Mesothelial cell of epicardium (in vitro differentiated cells): ENCODE data around the gene CDH23. TPM values are rescaled to one million over a fixed set of nuclear protein-coding genes. Genes with fewer than 3 reads are reported as not detected.

Experiments used
- DNase-seq, 2 experiments: peaks; one replicate each; pipeline ENCODE4 v3.0.0; 2021; ENCODE audit warnings: low spot score in 2 of 2; ENCODE audit not compliant: unreplicated experiment in 2 of 2
- H3K27ac Mint-ChIP-seq: 2 replicates; pipeline ENCODE4 v1.8.0; 2021; ENCODE audit warnings: mixed read lengths
- H3K27me3 Mint-ChIP-seq: 2 replicates; pipeline ENCODE4 v1.8.0; 2021; ENCODE audit warnings: low read depth, mixed read lengths
- H3K36me3 Mint-ChIP-seq: 2 replicates; pipeline ENCODE4 v1.8.0; 2021; ENCODE audit warnings: mixed read lengths
- H3K4me1 Mint-ChIP-seq: 2 replicates; pipeline ENCODE4 v1.8.0; 2021; ENCODE audit warnings: mixed read lengths
- H3K4me3 Mint-ChIP-seq: 2 replicates; pipeline ENCODE4 v1.8.0; 2021; ENCODE audit warnings: mild to moderate bottlenecking, moderate library complexity, mixed read lengths
- H3K9me3 Mint-ChIP-seq: 2 replicates; pipeline ENCODE4 v1.8.0; 2021; ENCODE audit warnings: mixed read lengths
- CTCF ChIP-seq: fragments of 200-600 bp; sonication (generic); IDR thresholded peaks from one replicate; pipeline ENCODE4 v1.5.0; 2021; ENCODE audit warnings: antibody characterized with exemption; ENCODE audit not compliant: unreplicated experiment
- total RNA-seq: library from RNA; stranded (reverse); gene quantifications from 3 replicates; pipeline ENCODE4 v1.2.1, GENCODE V29; 2021

The CDH23 gene
- total RNA-seq, 1 donor from 2014 or later: 2.5 TPM

GRCh38 chr10:71687480-71687879, 290.8 kb downstream of the CDH23 start:
- Mint-ChIP-seq H3K27me3 (peaks cover 8% of the 10 kb centered on the region), H3K4me3 (no peak overlapping the region), H3K36me3 (peaks cover 3% of the 10 kb centered on the region), H3K4me1 (peaks cover 15% of the 10 kb centered on the region), H3K9me3 (peaks cover 4% of the 10 kb centered on the region), H3K27ac (no peak overlapping the region)
- TF ChIP-seq CTCF: no peak
- no peak for DNase-seq

- H3K4me3 Mint-ChIP-seq: no peak overlapping the region
These were observed 291.5 kb downstream of the CDH23 start for GRCh38 chr10:71688256-71688655.

GRCh38 chr10:71690094-71690720, 293.5 kb downstream of the CDH23 start:
- Mint-ChIP-seq H3K9me3 (peaks cover 4% of the 10 kb centered on the region), H3K27me3 (peaks cover 6% of the 10 kb centered on the region), H3K27ac (no peak overlapping the region), H3K4me3 (no peak overlapping the region), H3K36me3 (peaks cover 3% of the 10 kb centered on the region), H3K4me1 (peaks cover 13% of the 10 kb centered on the region)
- no peak for TF ChIP-seq CTCF
- DNase-seq: no peak

More at GRCh38 chr10:71688256-71688655, 291.5 kb downstream of the CDH23 start:
- no peak for DNase-seq
- H3K4me1 Mint-ChIP-seq: peaks cover 15% of the 10 kb centered on the region
- H3K27me3 Mint-ChIP-seq: peaks cover 6% of the 10 kb centered on the region
- peak overlapping the region; percentile 11 for H3K27ac Mint-ChIP-seq
- H3K9me3 Mint-ChIP-seq: peaks cover 4% of the 10 kb centered on the region
- TF ChIP-seq CTCF: no peak
- peaks cover 3% of the 10 kb centered on the region for H3K36me3 Mint-ChIP-seq

GRCh38 chr10:71691405-71691804, 294.7 kb downstream of the CDH23 start:
- Mint-ChIP-seq H3K9me3 (peaks cover 4% of the 10 kb centered on the region), H3K27ac (no peak overlapping the region), H3K27me3 (peaks cover 4% of the 10 kb centered on the region), H3K4me3 (no peak overlapping the region), H3K4me1 (peaks cover 2% of the 10 kb centered on the region), H3K36me3 (peaks cover 3% of the 10 kb centered on the region)
- no peak for TF ChIP-seq CTCF
- DNase-seq: no peak

GRCh38 chr10:71692598-71693306, 296.0 kb downstream of the CDH23 start:
- Mint-ChIP-seq H3K36me3 (peaks cover 3% of the 10 kb centered on the region), H3K4me1 (no peaks in the 10 kb centered on the region), H3K27me3 (peaks cover 4% of the 10 kb centered on the region), H3K9me3 (peaks cover 4% of the 10 kb centered on the region), H3K4me3 (no peak overlapping the region), H3K27ac (no peak overlapping the region)
- no peak for DNase-seq
- no peak for TF ChIP-seq CTCF
